Measurements from ENCODE around the gene SPOPL. TPM values are rescaled to one million over a fixed set of nuclear protein-coding genes. Genes with fewer than 3 reads are reported as not detected.

The SPOPL gene
- total and polyA plus RNA-seq, 2 of the 4 experiments (the other 2 are of a cell fraction), result 4.8 to 20.3 TPM

GRCh38 chr2:138620431-138620830 is 118.9 kb downstream of the SPOPL start:
- CTCF ChIA-PET, result no interaction called here
- no peak overlapping the region for H4K91ac ChIP-seq (ENCODE audit: insufficient read depth, low read depth, low read length)
- no peak overlapping the region for H3K56ac ChIP-seq (ENCODE audit: extremely low read depth, insufficient read depth, low read length)
- no TSS peak for BruUV-seq (replicated peaks)
- no peaks in the 10 kb centered on the region for H3K36me3 ChIP-seq (ENCODE audit: control insufficient read depth, insufficient read depth, low read length)
- H3K23ac ChIP-seq (ENCODE audit: low read depth, low read length), result no peak overlapping the region
- H3K27me3 ChIP-seq (ENCODE audit: control insufficient read depth, insufficient read depth, low read length), result peaks cover 3% of the 10 kb centered on the region
- no peak overlapping the region for H2AK9ac ChIP-seq (replicated peaks; ENCODE audit: low read depth, low read length, poor library complexity)
- H3K4me3 ChIP-seq (ENCODE audit: insufficient read depth, low read depth, low read length), result no peak overlapping the region
- intact Hi-C loops (cut with micrococcal nuclease) (no loop called here), in situ Hi-C loops (cut with MboI; ENCODE audit: low sequenced_read_pairs) (no loop called here), dilution Hi-C loops (cut with HindIII; ENCODE audit: low sequenced_read_pairs, unreplicated experiment) (no loop called here)
- no peak overlapping the region for H3K9ac ChIP-seq (ENCODE audit: low read depth, low read length)
- H3K18ac ChIP-seq (ENCODE audit: low read depth, low read length), result no peak overlapping the region
- TF ChIP-seq ELK1 (IDR thresholded peaks at IDR 0.05; ENCODE audit: borderline replicate concordance, low read depth, low read length) (no peak), RAD21 (IDR thresholded peaks at IDR 0.05; ENCODE audit: low read length) (no peak), NFE2L2 (IDR thresholded peaks at IDR 0.05; ENCODE audit: low read depth, low read length) (no peak)
- no peaks in the 10 kb centered on the region for H3K9me1 ChIP-seq (ENCODE audit: insufficient read depth, low read length)
- H2AK5ac ChIP-seq (ENCODE audit: low read depth, low read length), result no peak overlapping the region
- H3K79me1 ChIP-seq (ENCODE audit: low read depth in 1 of 2, low read length in 2 of 2), result no peaks in the 10 kb centered on the region
- no peak overlapping the region for H3K4me2 ChIP-seq (ENCODE audit: low read depth, low read length)
- H2BK120ac ChIP-seq (ENCODE audit: low read depth, low read length), result no peak overlapping the region
- H2BK5ac ChIP-seq (ENCODE audit: low read depth, low read length, poor library complexity, severe bottlenecking), result no peak overlapping the region
- no peak overlapping the region for H2BK20ac ChIP-seq (ENCODE audit: low read depth, low read length)
- H3K27ac ChIP-seq (ENCODE audit: insufficient read depth, low read length), result no peak overlapping the region
- ATAC-seq (ENCODE audit: low read depth) (no peak), DNase-seq (no peak)
- H3K9me3 ChIP-seq (ENCODE audit: control insufficient read depth, insufficient read depth, low read length), result no peaks in the 10 kb centered on the region
- no peak overlapping the region for H3K14ac ChIP-seq (replicated peaks; ENCODE audit: low read depth, low read length)
- POLR2A ChIA-PET (ENCODE audit: unreplicated experiment), result no interaction called here
- no peaks in the 10 kb centered on the region for H4K20me1 ChIP-seq (ENCODE audit: insufficient read depth, low read length)
- WGBS, 2 experiments (ENCODE audit: extremely low coverage in 2 of 2, insufficient read length in 1 of 2), result no CpG with 5 or more reads among the region's 2 CpGs
- H3K4ac ChIP-seq (ENCODE audit: low read depth, low read length), result no peak overlapping the region
- no peaks in the 10 kb centered on the region for H3K4me1 ChIP-seq (ENCODE audit: control insufficient read depth, insufficient read depth, low read length)
- H4K8ac ChIP-seq (ENCODE audit: low read depth in 2 of 2, low read length in 2 of 2), result no peak overlapping the region
- H2AFZ ChIP-seq (replicated peaks; ENCODE audit: low read length, poor library complexity), result no peak overlapping the region
- no peak overlapping the region for H4K5ac ChIP-seq (ENCODE audit: low read depth, low read length)
- no peak overlapping the region for H2BK15ac ChIP-seq (ENCODE audit: low read depth, low read length)
